HepG2 (cell line): ENCODE results near the gene NOC4L. TPM values are rescaled to one million over a fixed set of nuclear protein-coding genes. Genes with fewer than 3 reads are reported as not detected.

ENCODE experiments used
- ATAC-seq: fragments of 200-7000 bp; cut with Tn5 transposase; 3 replicates; pipeline ENCODE4 v1.9.1; 2020; ENCODE audit warnings: mild to moderate bottlenecking, moderate library complexity
- BruUV-seq: library from RNA; stranded (reverse); fragments of 400-500 nt; replicated peaks from 2 replicates; lab custom pipeline; 2021; lab: Mats Ljungman, UMichigan
- CTCF ChIA-PET: fragments of 300-600 bp; formaldehyde crosslinking; extraction: SDS; loops from one replicate; lab custom pipeline; 2021; ENCODE audit warnings: low total read pairs, inconsistent platforms, low intra/inter-chr PET ratio; lab: Yijun Ruan, JAX
- POLR2A ChIA-PET: fragments of 350-600 bp; sonication (Branson Sonifier 250); formaldehyde crosslinking; loops from one replicate; lab custom pipeline; 2020; ENCODE audit warnings: antibody characterized with exemption, inconsistent platforms; lab: Yijun Ruan, JAX
- DNase-seq: peaks from one replicate; pipeline ENCODE4 v3.0.0-alpha.2; 2015; ENCODE audit warnings: low spot score
- FAIRE-seq: peaks from 3 replicates; lab custom pipeline; 2011; peaks lifted over from hg19 to GRCh38; lab: Jason Lieb, UNC
- H2AFZ ChIP-seq: one replicate; pipeline ENCODE4 v1.6.1; 2011; ENCODE audit warnings: low read length, inconsistent platforms
- H3K27ac ChIP-seq: fragments of 300-600 bp; 3 replicates; pipeline ENCODE4 v1.8.0; 2011; ENCODE audit warnings: mixed run types, mild to moderate bottlenecking, mixed read lengths, low read length, inconsistent platforms; ENCODE audit not compliant: insufficient read depth; ENCODE audit errors: extremely low read length
- H3K27me3 ChIP-seq, 2 experiments: fragments of 200-600 bp in 1 of 2; 2 replicates in 1 of 2; 3 replicates in 1 of 2; pipeline versions ENCODE4 v1.6.0 to v1.8.0; 2011; ENCODE audit warnings: low read length in 2 of 2, mild to moderate bottlenecking in 2 of 2, moderate library complexity in 2 of 2, inconsistent platforms in 1 of 2; ENCODE audit not compliant: insufficient read depth in 2 of 2, control insufficient read depth in 1 of 2
- H3K36me3 ChIP-seq, 2 experiments: fragments of 200-600 bp in 1 of 2; replicated peaks in 1 of 2; 2 replicates in 1 of 2; 3 replicates in 1 of 2; pipeline versions ENCODE4 v1.5.1 to v1.8.0; 2011; ENCODE audit warnings: low read length in 2 of 2, inconsistent platforms in 1 of 2; ENCODE audit not compliant: insufficient read depth in 2 of 2, control insufficient read depth in 1 of 2
- H3K4me1 ChIP-seq: 2 replicates; pipeline ENCODE4 v1.5.1; 2012; ENCODE audit warnings: low read length, inconsistent platforms; ENCODE audit not compliant: insufficient read depth
- H3K4me2 ChIP-seq: 2 replicates; pipeline ENCODE4 v1.6.0; 2011; ENCODE audit warnings: low read depth, low read length, inconsistent platforms
- H3K4me3 ChIP-seq, 3 experiments: fragments of 200-600 bp in 1 of 3; sonication (generic), shearing (Covaris generic) in 1 of 3; replicated peaks in 1 of 3; 2 replicates each; pipeline ENCODE4 v1.5.1; 2011 to 2016; ENCODE audit warnings: low read length in 3 of 3, inconsistent platforms in 2 of 3, low read depth in 2 of 3, mild to moderate bottlenecking in 2 of 3, control low read depth in 1 of 3, mixed read lengths in 1 of 3; ENCODE audit not compliant: insufficient read depth in 1 of 3
- H3K79me2 ChIP-seq: one replicate; pipeline ENCODE4 v1.6.1; 2011; ENCODE audit warnings: low read length, inconsistent platforms; ENCODE audit not compliant: insufficient read depth
- H3K9ac ChIP-seq: 2 replicates; pipeline ENCODE4 v1.6.0; 2011; ENCODE audit warnings: mild to moderate bottlenecking, low read depth, low read length, inconsistent platforms; ENCODE audit not compliant: insufficient read depth
- H3K9me3 ChIP-seq: 2 replicates; pipeline ENCODE4 v1.5.1; 2012; ENCODE audit warnings: mild to moderate bottlenecking, low read length
- H4K20me1 ChIP-seq: 2 replicates; pipeline ENCODE4 v1.6.0; 2011; ENCODE audit warnings: inconsistent platforms, mild to moderate bottlenecking, low read length, moderate library complexity; ENCODE audit not compliant: insufficient read depth
- CTCF ChIP-seq: sonication (generic); formaldehyde crosslinking; IDR thresholded peaks from 2 replicates; pipeline ENCODE4 v1.5.0; 2020; ENCODE audit warnings: mild to moderate bottlenecking, missing genetic modification reagents, moderate library complexity
- HHEX ChIP-seq: IDR thresholded peaks from 2 replicates; pipeline ENCODE4 v1.6.1; 2016; ENCODE audit warnings: control low read depth
- MAX ChIP-seq: IDR thresholded peaks from 2 replicates; pipeline ENCODE4 v1.6.1; 2012; ENCODE audit warnings: inconsistent platforms
- REL ChIP-seq: sonication (generic); formaldehyde crosslinking; conservative IDR thresholded peaks from 2 replicates; pipeline ENCODE4 v1.8.0; 2022; ENCODE audit warnings: mild to moderate bottlenecking, missing genetic modification reagents, moderate library complexity
- SP5 ChIP-seq: IDR thresholded peaks from 2 replicates; pipeline ENCODE4 v1.6.1; 2016; ENCODE audit warnings: low read depth, borderline replicate concordance
- ZBTB1 ChIP-seq: sonication (generic); formaldehyde crosslinking; IDR thresholded peaks from 2 replicates; pipeline ENCODE4 v1.4.0; 2020; ENCODE audit warnings: missing genetic modification reagents, borderline replicate concordance
- ZFP91 ChIP-seq: sonication (generic); formaldehyde crosslinking; IDR thresholded peaks from 2 replicates; pipeline ENCODE4 v1.9.0; 2022; ENCODE audit warnings: missing genetic modification reagents, mild to moderate bottlenecking, borderline replicate concordance
- WGBS: methylation state at CpG from one replicate; pipeline ENCODE4 v1.1.6; 2017; ENCODE audit warnings: low lambda C conversion rate; 5-methylcytosine and 5-hydroxymethylcytosine counted together
- in situ Hi-C: cut with HindIII; loops from 2 replicates; pipeline ENCODE4 v1.10.0; 2017; ENCODE audit warnings: low pct_unique_long_range_greater_than_20kb; ENCODE audit not compliant: extremely low pct_ligation_motif_present
- intact Hi-C: fragments of 100-400 bp; cut with micrococcal nuclease; formaldehyde crosslinking; loops from one replicate; pipeline ENCODE4 v1.10.0; 2022; ENCODE audit not compliant: unreplicated experiment
- polyA plus RNA-seq, 8 experiments: library from polyadenylated mRNA; depleted of rRNA in 3 of 8; stranded (reverse) in 7 of 8; unstranded in 1 of 8; fragments of >200 nt; fragmentation: Illumina TruSeq in 4 of 8; extraction: Trizol in 4 of 8; gene quantifications; 2 replicates each; pipeline versions ENCODE4 v1.2.1 to v1.2.3, GENCODE V29; 2011 to 2016; ENCODE audit warnings: low read depth in 4 of 8, missing spikeins in 1 of 8, mixed read lengths in 1 of 8; ENCODE audit not compliant: insufficient read depth in 1 of 8
- total RNA-seq, 5 experiments: library from RNA; depleted of rRNA; stranded (reverse); fragments of >200 nt; fragmentation: Illumina TruSeq; extraction: Trizol; gene quantifications; 2 replicates each; pipeline ENCODE4 v1.2.3, GENCODE V29; 2016; ENCODE audit warnings: low read depth in 1 of 5

NOC4L gene
- total and polyA plus RNA-seq, 2 of the 13 experiments (the other 11 are each of a cell fraction or from before 2014, with no cell fraction given): 4.3 to 14.6 TPM

DNA sequence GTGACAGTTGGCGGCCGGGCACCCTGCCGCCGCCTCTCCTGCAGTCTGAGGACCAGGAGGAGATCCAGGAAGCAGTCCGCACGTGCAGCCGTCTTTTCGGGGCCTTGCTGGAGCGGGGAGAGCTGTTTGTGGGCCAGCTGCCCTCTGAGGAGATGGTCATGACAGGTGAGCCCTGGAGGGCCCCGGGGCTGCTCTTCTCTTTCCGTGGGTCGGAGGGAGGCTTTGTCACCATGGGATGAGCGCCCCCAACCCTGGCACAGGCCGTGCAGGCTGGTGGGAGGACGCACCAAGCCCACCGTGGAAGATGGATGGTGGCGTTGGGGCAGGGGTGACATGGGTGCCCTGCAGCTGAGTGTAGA, 532 bp downstream of the NOC4L start:
- DNase-seq (no peak), ATAC-seq (peak; percentile 15)
- Histone ChIP-seq H3K4me3 (peak overlapping the region; percentile 85 to 99 (median 93)), H3K36me3 (peaks cover 17 to 26% of the 10 kb centered on the region in 2 experiments), H3K79me2 (peaks cover 26% of the 10 kb centered on the region), H3K9ac (peak overlapping the region; percentile 91), H3K4me1 (peaks cover 17% of the 10 kb centered on the region), H2AFZ (no peak overlapping the region), H3K4me2 (peak overlapping the region; percentile 94), H3K9me3 (no peaks in the 10 kb centered on the region)
- WGBS: 13% methylated on average over 3 of the region's 17 CpGs
- CTCF ChIA-PET: interaction anchor here (0.9 kb wide), 1 partner anchor 10 kb away, joined by 3 read pairs; no protein-coding TSS in a partner anchor
- intact Hi-C loops: no loop called here
- TF ChIP-seq HHEX (CRISPR knock-in tag): no peak
- TF ChIP-seq SP5 (CRISPR knock-in tag): no peak
- TF ChIP-seq ZFP91 (CRISPR knock-in tag): 0 out of 2 replicates have a peak, but pooled peaks have one; percentile 18
- TF ChIP-seq CTCF (CRISPR knock-in tag): 0 out of 2 replicates have a peak, but pooled peaks have one; percentile 17
- TF ChIP-seq ZBTB1 (CRISPR knock-in tag): no peak
- TF ChIP-seq MAX: no peak
- TF ChIP-seq REL (CRISPR knock-in tag): 0 out of 2 replicates have a peak, but pooled peaks have one; percentile 20
- TF ChIP-seq, all 625 proteins: peak for 3
- Histone ChIP-seq H3K27me3 (no peaks in the 10 kb centered on the region; a peak in 1 of 5 replicates), H4K20me1 (no peaks in the 10 kb centered on the region), H3K27ac (peak overlapping the region; percentile 49)
- in situ Hi-C loops: no loop called here
- FAIRE-seq: no peak
- POLR2A ChIA-PET: no interaction called here
- TSS peak; percentile 75 for BruUV-seq
